ENCODE data around the gene RASGRF2. TPM values are rescaled to one million over a fixed set of nuclear protein-coding genes. Genes with fewer than 3 reads are reported as not detected.

Gene RASGRF2
- total RNA-seq, 1 donor from 2014 or later, result 0.05 TPM

DNA sequence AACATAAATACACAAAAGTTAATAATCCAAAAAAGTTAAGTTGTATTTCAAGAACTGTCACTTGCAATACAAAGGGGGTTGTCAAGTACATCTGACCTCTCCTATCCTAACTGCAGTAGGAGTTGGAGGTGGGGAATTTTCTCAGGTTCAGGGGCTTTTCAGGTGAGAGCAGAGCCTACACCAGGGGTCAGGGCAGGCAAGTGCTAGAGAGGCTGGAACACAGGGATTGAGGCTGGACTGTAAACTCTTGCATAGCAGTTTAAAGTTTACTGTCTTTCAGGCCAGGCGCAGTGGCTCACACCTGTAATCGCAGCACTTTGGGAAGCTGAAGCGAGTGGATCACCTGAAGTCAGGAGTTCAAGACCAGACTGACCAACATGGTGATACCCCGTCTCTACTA, 25.4 kb upstream of the RASGRF2 start:
- no peaks in the 10 kb centered on the region for H3K4me1 Mint-ChIP-seq (ENCODE audit: unreplicated experiment)
- no peak overlapping the region for H3K27ac Mint-ChIP-seq (ENCODE audit: unreplicated experiment)
- TF ChIP-seq, protein P1, sequence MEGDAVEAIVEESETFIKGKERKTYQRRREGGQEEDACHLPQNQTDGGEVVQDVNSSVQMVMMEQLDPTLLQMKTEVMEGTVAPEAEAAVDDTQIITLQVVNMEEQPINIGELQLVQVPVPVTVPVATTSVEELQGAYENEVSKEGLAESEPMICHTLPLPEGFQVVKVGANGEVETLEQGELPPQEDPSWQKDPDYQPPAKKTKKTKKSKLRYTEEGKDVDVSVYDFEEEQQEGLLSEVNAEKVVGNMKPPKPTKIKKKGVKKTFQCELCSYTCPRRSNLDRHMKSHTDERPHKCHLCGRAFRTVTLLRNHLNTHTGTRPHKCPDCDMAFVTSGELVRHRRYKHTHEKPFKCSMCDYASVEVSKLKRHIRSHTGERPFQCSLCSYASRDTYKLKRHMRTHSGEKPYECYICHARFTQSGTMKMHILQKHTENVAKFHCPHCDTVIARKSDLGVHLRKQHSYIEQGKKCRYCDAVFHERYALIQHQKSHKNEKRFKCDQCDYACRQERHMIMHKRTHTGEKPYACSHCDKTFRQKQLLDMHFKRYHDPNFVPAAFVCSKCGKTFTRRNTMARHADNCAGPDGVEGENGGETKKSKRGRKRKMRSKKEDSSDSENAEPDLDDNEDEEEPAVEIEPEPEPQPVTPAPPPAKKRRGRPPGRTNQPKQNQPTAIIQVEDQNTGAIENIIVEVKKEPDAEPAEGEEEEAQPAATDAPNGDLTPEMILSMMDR (IDR thresholded peaks at IDR 0.05), result no peak
- H3K9me3 Mint-ChIP-seq (ENCODE audit: unreplicated experiment), result no peaks in the 10 kb centered on the region
- H3K27me3 Mint-ChIP-seq (ENCODE audit: unreplicated experiment), result no peaks in the 10 kb centered on the region
- no peaks in the 10 kb centered on the region for H3K36me3 Mint-ChIP-seq (ENCODE audit: unreplicated experiment)
- H3K4me3 Mint-ChIP-seq (ENCODE audit: unreplicated experiment), result no peak overlapping the region
- DNase-seq (ENCODE audit: extremely low spot score, unreplicated experiment), result no peak

DNA sequence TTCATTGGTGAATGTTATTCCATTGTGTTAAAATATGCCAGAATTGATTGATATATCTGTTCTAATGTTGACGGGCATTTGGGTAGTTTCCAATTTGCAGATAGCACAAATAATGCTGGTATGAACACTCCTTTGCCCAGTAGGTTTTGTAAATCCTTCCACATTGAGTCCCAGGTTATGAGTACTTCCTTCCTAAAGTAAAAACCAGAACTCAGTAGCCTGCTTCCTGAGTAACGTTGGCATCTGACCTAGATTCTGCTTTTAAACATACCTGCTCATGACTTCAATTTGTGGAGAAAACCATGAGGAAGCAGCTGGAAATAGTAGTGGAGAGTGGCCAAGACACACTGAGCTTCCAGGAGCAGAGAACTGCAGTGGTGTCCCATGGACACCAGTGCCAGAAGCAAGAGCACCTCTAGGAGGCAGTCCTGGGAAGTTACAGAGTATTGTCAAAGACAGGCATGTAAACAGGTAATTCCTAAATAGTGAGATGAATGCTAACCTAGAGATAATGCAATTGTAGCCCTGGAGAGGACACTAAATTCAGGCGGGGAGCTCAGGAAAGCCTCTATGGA, 24.3 kb upstream of the RASGRF2 start:
- Mint-ChIP-seq H3K4me1 (ENCODE audit: unreplicated experiment) (no peaks in the 10 kb centered on the region), H3K4me3 (ENCODE audit: unreplicated experiment) (no peak overlapping the region), H3K27ac (ENCODE audit: unreplicated experiment) (no peak overlapping the region), H3K36me3 (ENCODE audit: unreplicated experiment) (no peaks in the 10 kb centered on the region), H3K9me3 (ENCODE audit: unreplicated experiment) (no peaks in the 10 kb centered on the region), H3K27me3 (ENCODE audit: unreplicated experiment) (no peaks in the 10 kb centered on the region)
- DNase-seq (ENCODE audit: extremely low spot score, unreplicated experiment), result no peak
- TF ChIP-seq, protein P1 (IDR thresholded peaks at IDR 0.05), result no peak

DNA sequence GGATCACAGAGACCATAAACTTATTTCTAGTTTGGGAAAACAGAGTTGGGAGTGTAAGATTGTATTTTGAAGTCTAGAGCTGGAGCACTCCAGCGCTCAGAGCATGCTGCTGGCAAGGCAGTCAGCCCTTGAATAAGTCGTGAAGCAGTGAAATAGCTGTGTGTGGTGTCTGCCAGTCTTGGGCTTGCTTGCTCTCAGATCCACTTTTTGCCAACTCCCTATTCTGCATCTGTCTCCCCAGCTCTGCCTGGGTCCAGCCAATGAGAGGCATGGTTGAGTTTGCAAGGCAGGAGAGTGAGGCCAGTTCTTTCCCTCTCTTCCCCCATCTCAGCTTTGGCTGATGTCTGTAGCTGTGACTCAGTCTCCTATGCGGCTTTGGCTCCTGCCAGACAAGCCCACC, 23.3 kb upstream of the RASGRF2 start:
- no peak overlapping the region for H3K4me3 Mint-ChIP-seq (ENCODE audit: unreplicated experiment)
- no peak overlapping the region for H3K27ac Mint-ChIP-seq (ENCODE audit: unreplicated experiment)
- no peaks in the 10 kb centered on the region for H3K27me3 Mint-ChIP-seq (ENCODE audit: unreplicated experiment)
- DNase-seq (ENCODE audit: extremely low spot score, unreplicated experiment), result no peak
- no peaks in the 10 kb centered on the region for H3K9me3 Mint-ChIP-seq (ENCODE audit: unreplicated experiment)
- H3K36me3 Mint-ChIP-seq (ENCODE audit: unreplicated experiment), result no peaks in the 10 kb centered on the region
- TF ChIP-seq, protein P1 (IDR thresholded peaks at IDR 0.05), result no peak
- no peaks in the 10 kb centered on the region for H3K4me1 Mint-ChIP-seq (ENCODE audit: unreplicated experiment)

DNA sequence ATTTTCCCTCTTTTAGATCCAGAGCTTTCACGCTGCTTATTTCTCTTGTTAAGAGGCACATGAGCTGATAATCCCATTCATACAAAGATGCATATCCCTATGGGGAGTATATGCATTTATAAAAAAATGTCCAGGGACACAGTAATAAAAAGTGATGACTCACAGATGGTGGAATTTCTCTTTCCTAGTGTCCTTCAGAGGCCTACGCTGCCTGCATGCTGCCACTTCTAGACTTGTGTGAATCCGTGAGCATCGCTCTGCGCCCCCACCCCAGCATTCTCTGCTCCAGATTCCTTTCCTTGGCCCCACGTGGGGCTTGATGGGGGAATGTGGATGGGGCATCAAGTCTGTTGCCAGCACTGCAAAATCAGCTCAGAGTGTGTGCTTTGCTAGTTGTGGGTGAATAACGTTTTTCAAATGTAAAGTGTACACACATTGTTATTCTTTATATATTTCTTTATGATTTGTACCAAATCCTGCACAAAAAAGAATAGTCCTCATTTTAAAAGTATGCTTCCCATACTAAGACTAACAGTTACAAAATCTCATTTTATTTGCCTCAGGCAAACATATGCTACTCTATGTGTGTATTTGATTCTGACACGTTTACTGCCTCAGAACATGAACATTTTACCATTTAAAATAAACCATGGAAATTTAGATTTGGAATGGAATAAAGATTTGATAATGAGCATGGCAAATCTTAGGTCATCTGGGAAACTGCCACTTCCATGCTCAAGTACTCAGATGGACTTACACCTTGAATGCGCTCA, 22.4 kb upstream of the RASGRF2 start:
- no peak for DNase-seq (ENCODE audit: extremely low spot score, unreplicated experiment)
- no peaks in the 10 kb centered on the region for H3K4me1 Mint-ChIP-seq (ENCODE audit: unreplicated experiment)
- H3K27ac Mint-ChIP-seq (ENCODE audit: unreplicated experiment), result no peak overlapping the region
- H3K4me3 Mint-ChIP-seq (ENCODE audit: unreplicated experiment), result no peak overlapping the region
- no peaks in the 10 kb centered on the region for H3K9me3 Mint-ChIP-seq (ENCODE audit: unreplicated experiment)
- no peaks in the 10 kb centered on the region for H3K27me3 Mint-ChIP-seq (ENCODE audit: unreplicated experiment)
- no peaks in the 10 kb centered on the region for H3K36me3 Mint-ChIP-seq (ENCODE audit: unreplicated experiment)
- TF ChIP-seq, protein P1 (IDR thresholded peaks at IDR 0.05), result no peak

DNA sequence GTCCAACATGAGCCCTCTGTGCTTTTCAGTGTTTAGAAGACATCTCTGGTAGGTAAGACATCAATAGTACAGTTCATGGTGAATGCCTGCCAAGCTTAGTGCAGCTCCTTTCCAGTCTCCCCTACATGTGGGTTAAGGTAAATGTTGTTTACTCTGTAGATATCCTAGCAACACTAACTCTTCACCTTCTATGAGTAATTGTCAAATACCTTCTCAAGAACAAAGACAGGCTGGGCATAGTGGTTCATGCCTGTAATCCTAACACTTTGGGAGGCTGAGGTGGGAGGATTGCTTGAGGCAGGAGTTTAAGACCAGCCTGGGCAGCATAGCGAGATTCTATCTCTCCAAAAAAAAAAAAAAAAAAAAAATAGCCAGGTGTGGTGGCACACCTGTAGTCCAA, 18.7 kb upstream of the RASGRF2 start:
- Mint-ChIP-seq H3K4me3 (ENCODE audit: unreplicated experiment) (no peak overlapping the region), H3K9me3 (ENCODE audit: unreplicated experiment) (peaks cover 2% of the 10 kb centered on the region), H3K4me1 (ENCODE audit: unreplicated experiment) (no peaks in the 10 kb centered on the region), H3K27ac (ENCODE audit: unreplicated experiment) (no peak overlapping the region), H3K27me3 (ENCODE audit: unreplicated experiment) (peaks cover 5% of the 10 kb centered on the region), H3K36me3 (ENCODE audit: unreplicated experiment) (no peaks in the 10 kb centered on the region)
- no peak for DNase-seq (ENCODE audit: extremely low spot score, unreplicated experiment)
- TF ChIP-seq, protein P1 (IDR thresholded peaks at IDR 0.05), result no peak

All from osteocyte (in vitro differentiated cells).